GM12864 (cell line): Measurements from ENCODE around the gene ARID5B.

Experiments
- DNase-seq: peaks from one replicate; pipeline ENCODE4 v3.0.0-alpha.2; 2011; ENCODE audit warnings: low read depth
- H3K4me3 ChIP-seq: 2 replicates; pipeline ENCODE4 v1.5.1; 2011; ENCODE audit warnings: mild to moderate bottlenecking, low read depth, low read length, control low read depth
- CTCF ChIP-seq: IDR thresholded peaks from 2 replicates; pipeline ENCODE4 v1.5.1; 2011; ENCODE audit warnings: low read depth, mild to moderate bottlenecking, moderate library complexity, low read length, control low read depth, inconsistent platforms; ENCODE audit errors: missing control alignments

The ARID5B gene

GRCh38 chr10:62002753-62003152 is 101.3 kb downstream of the ARID5B start:
- no peak for TF ChIP-seq CTCF
- DNase-seq: no peak
- H3K4me3 ChIP-seq: no peak overlapping the region

GRCh38 chr10:62004042-62004441 is 102.5 kb downstream of the ARID5B start:
- no peak overlapping the region for H3K4me3 ChIP-seq
- DNase-seq: no peak
- TF ChIP-seq CTCF: no peak

DNA sequence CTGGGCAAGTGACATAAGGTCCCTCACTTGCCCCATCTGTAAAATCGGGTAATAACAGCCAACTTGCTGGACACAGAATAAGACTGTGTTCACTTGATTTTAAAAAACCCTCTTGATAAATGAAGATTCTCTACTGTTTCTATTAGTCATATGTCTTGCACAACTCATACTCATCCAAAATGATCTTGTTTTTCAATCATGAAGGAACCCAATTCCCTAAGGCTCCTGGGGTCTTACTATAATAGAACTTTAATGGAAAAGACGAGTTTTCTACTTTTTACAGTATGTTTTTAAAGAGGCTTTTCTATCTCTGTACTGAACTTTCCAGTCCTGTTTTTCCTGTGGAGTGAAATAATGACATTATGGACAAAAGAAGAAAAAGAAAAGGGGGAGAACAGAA is 103.8 kb downstream of the ARID5B start:
- TF ChIP-seq CTCF: no peak
- no peak overlapping the region for H3K4me3 ChIP-seq
- DNase-seq: no peak

- no peak for TF ChIP-seq CTCF
- DNase-seq: no peak
- no peak overlapping the region for H3K4me3 ChIP-seq
Observed at GRCh38 chr10:62005687-62006086, 104.2 kb downstream of the ARID5B start.

- no peak for TF ChIP-seq CTCF
- H3K4me3 ChIP-seq: no peak overlapping the region
- no peak for DNase-seq
Observed at GRCh38 chr10:62007145-62007544, 105.6 kb downstream of the ARID5B start.

- no peak overlapping the region for H3K4me3 ChIP-seq
- no peak for DNase-seq
- TF ChIP-seq CTCF: no peak
Observed at GRCh38 chr10:62008196-62008595, 106.7 kb downstream of the ARID5B start.

GRCh38 chr10:62008946-62009345 is 107.4 kb downstream of the ARID5B start:
- no peak for DNase-seq
- no peak for TF ChIP-seq CTCF
- H3K4me3 ChIP-seq: no peak overlapping the region
